Upper lobe of right lung (tissue), 1 donor: ENCODE measurements around the gene NKPD1. TPM values are rescaled to one million over a fixed set of nuclear protein-coding genes. Genes with fewer than 3 reads are reported as not detected.

Experiments used
- ATAC-seq: fragments of 200-7000 bp; cut with Tn5 transposase; one replicate; pipeline ENCODE4 v1.9.1; 2020; ENCODE audit warnings: mild to moderate bottlenecking, moderate library complexity
- DNase-seq: peaks from one replicate; pipeline ENCODE4 v3.0.0-alpha.2; 2020
- H3K27ac ChIP-seq: fragments of 200-600 bp; one replicate; pipeline ENCODE4 v1.8.0; 2022
- H3K27me3 ChIP-seq: fragments of 200-600 bp; one replicate; pipeline ENCODE4 v1.8.0; 2022; ENCODE audit warnings: mild to moderate bottlenecking
- H3K36me3 ChIP-seq: fragments of 200-600 bp; one replicate; pipeline ENCODE4 v1.8.0; 2022
- H3K4me1 ChIP-seq: fragments of 200-600 bp; one replicate; pipeline ENCODE4 v1.8.0; 2022
- H3K4me3 ChIP-seq: fragments of 200-600 bp; one replicate; pipeline ENCODE4 v1.8.0; 2022; ENCODE audit warnings: mild to moderate bottlenecking
- H3K9me3 ChIP-seq: fragments of 200-600 bp; one replicate; pipeline ENCODE4 v1.8.0; 2022
- CTCF ChIP-seq: fragments of 200-600 bp; IDR thresholded peaks from one replicate; pipeline ENCODE4 v1.8.0; 2022; ENCODE audit warnings: antibody characterized with exemption
- intact Hi-C: fragments of 100-400 bp; cut with DNase I; formaldehyde crosslinking; loops from one replicate; pipeline ENCODE4 v1.11.0; 2022
- total RNA-seq: library from RNA; stranded (reverse); fragmentation: NEBNext Ultra II Directional; extraction: Animal tissue kit (Norgen Biotek cat#: 25700); gene quantifications from one replicate; pipeline ENCODE4 v1.2.1, GENCODE V29; 2021
- donor health status: DM: no; HTN: yes; CAD: no; lungs with severe emphysema.

Gene NKPD1
- total RNA-seq, 1 donor from 2014 or later = not detected

GRCh38 chr19:45178262-45179071 lies 17.7 kb upstream of the NKPD1 start, which contains the start of gene BLOC1S3:
BLOC1S3 (plus strand) TSS chr19:45178784; CDS start chr19:45179297, 513 bp downstream.
- DNase-seq (peak; percentile 100), ATAC-seq (peak; percentile 96)
- Histone ChIP-seq H3K27ac (peak within 1 kb of the TSS; percentile 88), H3K4me1 (peaks cover 23% of the 10 kb centered on the region), H3K4me3 (peak within 1 kb of the TSS; percentile 92), H3K27me3 (no peaks in the 10 kb centered on the region), H3K36me3 (peaks cover 12% of the 10 kb centered on the region), H3K9me3 (no peaks in the 10 kb centered on the region)
- intact Hi-C loops = no loop called here
- TF ChIP-seq CTCF = peak; percentile 49

- H3K4me3 ChIP-seq = peak within 1 kb of the TSS; percentile 92
- intact Hi-C loops = no loop called here
- H3K27me3 ChIP-seq = no peaks in the 10 kb centered on the region
- ATAC-seq (peak; percentile 8), DNase-seq (no peak)
- H3K9me3 ChIP-seq = no peaks in the 10 kb centered on the region
- peaks cover 23% of the 10 kb centered on the region for H3K4me1 ChIP-seq
- TF ChIP-seq CTCF = no peak
- H3K27ac ChIP-seq = peak within 1 kb of the TSS; percentile 88
- H3K36me3 ChIP-seq = peaks cover 12% of the 10 kb centered on the region
These were observed 17.1 kb upstream of the NKPD1 start, which contains the start of gene TRAPPC6A for GRCh38 chr19:45177817-45178261. TRAPPC6A (minus strand) TSS chr19:45178237; CDS start chr19:45178218, 19 bp downstream.

- H3K27me3 ChIP-seq = no peaks in the 10 kb centered on the region
- ATAC-seq (no peak), DNase-seq (no peak)
- H3K36me3 ChIP-seq = no peaks in the 10 kb centered on the region
- peaks cover 30% of the 10 kb centered on the region for H3K4me1 ChIP-seq
- H3K27ac ChIP-seq = no peak overlapping the region
- H3K4me3 ChIP-seq = no peak overlapping the region
- no peak for TF ChIP-seq CTCF
- intact Hi-C loops = no loop called here
- no peaks in the 10 kb centered on the region for H3K9me3 ChIP-seq
These were observed 14.9 kb upstream of the NKPD1 start for GRCh38 chr19:45175515-45176345.

GRCh38 chr19:45173816-45174215 lies 13.0 kb upstream of the NKPD1 start:
- peaks cover 25% of the 10 kb centered on the region for H3K4me1 ChIP-seq
- intact Hi-C loops = no loop called here

More at GRCh38 chr19:45173816-45174215, 13.0 kb upstream of the NKPD1 start:
- Histone ChIP-seq H3K36me3 (no peaks in the 10 kb centered on the region), H3K27ac (no peak overlapping the region), H3K4me3 (no peak overlapping the region), H3K9me3 (no peaks in the 10 kb centered on the region), H3K27me3 (no peaks in the 10 kb centered on the region)
- no peak for ATAC-seq
- no peak for TF ChIP-seq CTCF
- DNase-seq = no peak
